Pons (tissue), 1 donor: Measurements from ENCODE around the gene EOLA2.
"Not testable (repeated sequence)": the region's sequence is repeated elsewhere in the genome, so short reads cannot be mapped to it uniquely, and the experiment has no call there.

Experiments used
- DNase-seq: peaks from one replicate; pipeline ENCODE4 v3.0.0-alpha.2; 2016; ENCODE audit warnings: low spot score

The EOLA2 gene

DNA sequence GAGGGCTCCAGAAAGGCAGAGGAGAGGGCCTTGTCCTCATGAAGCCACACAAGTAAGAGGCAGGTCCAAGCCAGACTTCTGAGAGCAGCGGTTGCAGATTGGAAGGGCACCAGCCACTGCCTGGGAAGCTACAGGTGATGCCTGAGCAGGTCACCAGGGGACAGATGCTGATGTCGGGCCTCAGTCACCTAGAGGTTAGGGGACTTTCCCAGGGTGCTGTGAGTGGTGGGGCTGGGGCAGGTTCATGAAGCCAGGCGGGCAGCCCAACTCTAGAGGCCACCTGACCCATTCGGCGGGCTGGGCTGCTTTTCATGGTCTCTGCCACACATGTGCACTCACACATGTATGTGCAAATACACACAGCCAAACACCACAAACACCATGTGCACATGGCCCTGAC lies 5.3 kb downstream of the EOLA2 start:
- DNase-seq, result not testable (repeated sequence)

DNA sequence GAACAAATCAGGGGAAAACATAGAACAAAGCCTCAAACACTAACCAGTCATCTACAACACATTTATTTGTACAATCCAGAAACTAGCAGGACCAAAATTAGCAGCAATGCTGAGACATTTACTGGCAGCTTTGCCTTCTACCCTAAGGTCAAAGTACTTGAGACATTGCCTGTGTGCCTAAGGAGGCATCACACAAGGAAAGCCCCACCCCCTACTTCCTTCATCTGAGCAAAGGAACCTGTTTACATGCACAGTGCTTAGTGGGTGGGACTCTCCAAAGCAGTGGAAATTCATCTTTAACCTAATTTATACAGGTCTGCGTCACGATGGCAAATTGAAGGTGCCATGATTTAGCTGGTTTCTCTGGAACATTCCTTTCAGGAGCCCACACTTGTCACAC lies 6.1 kb downstream of the EOLA2 start:
- not testable (repeated sequence) for DNase-seq

- DNase-seq, result not testable (repeated sequence)
Observed at GRCh38 chrX:149931355-149931754, 6.9 kb downstream of the EOLA2 start.

GRCh38 chrX:149929400-149929799 lies 8.9 kb downstream of the EOLA2 start, which contains the start of gene HSFX4:
Gene HSFX4, plus strand, starts transcription at chrX:149929573. Its CDS starts 72 bp downstream, at chrX:149929645.
- not testable (repeated sequence) for DNase-seq

GRCh38 chrX:149928635-149929034 lies 9.7 kb downstream of the EOLA2 start:
- not testable (repeated sequence) for DNase-seq

- not testable (repeated sequence) for DNase-seq
Observed at GRCh38 chrX:149927964-149928258, 10.4 kb downstream of the EOLA2 start.

DNA sequence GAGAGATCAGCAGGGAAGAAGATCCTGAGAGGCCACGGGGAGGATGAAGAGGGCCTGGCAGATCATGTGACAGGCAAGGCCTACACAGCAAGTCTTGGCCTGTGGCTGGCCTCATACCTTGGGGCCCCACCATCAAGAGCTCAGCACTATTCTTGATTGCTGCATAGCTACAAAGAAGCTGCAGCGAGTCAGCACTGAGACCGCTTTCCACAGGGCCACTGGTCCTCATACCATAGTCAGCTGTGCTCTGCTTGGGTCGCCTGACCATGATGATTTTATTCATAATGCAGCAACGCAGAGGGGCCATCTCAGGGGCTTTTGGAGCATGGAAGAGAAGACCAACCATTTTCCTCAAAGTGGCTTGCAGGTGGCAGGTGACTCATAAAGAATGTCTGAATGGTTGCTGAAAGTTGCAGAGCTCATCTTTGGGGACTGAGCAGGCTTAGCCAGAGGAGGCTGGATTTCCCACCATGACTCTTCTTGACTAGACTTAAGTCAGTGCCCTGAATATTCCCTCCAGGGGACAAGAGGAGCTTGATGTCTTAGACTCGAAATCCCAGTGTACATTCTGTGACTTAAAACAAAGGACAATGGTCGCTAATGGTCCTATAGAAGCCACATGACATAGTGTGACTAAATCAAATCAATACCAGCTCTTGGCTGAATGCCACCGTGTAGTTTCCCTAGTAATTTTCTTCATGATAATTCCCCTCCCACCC lies 10.9 kb downstream of the EOLA2 start:
- not testable (repeated sequence) for DNase-seq

DNA sequence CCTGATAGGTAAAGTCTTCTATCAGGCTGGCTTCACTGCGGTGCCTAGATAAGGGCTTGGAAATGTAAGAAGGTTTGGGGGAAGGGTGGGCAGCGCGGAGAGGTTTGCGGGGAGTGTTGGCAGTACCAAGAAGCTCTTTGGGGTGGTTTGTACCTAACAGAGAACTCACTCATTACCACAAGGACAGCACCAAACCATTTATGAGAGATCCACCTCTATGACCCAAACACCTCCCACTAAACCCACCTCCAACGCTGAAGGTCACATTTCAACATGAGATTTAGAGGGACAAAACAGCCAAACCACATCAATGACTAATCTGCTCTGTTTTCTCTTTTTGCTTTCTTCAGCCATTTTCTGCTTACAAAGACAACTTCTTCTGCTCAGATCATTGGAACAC lies 13.9 kb downstream of the EOLA2 start:
- not testable (repeated sequence) for DNase-seq

DNA sequence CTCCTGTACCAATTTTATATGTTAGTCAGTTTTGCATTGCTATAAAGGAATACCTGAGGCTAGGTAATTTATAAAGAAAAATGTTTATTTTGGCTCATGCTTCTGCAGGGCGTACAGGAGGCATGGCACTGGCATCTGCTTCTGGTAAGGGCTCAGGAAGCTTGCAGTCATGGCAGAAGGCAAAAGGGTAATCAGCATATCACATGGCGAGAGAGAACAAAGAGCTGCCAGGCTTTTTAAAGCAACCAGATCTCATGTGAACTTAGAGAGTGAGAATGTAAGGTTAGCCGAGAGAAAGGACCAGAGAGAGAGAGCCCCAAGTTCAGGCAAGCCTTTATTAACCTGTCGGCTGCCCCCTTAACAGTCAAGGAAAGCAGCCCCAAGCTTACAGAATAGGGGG lies 14.5 kb downstream of the EOLA2 start:
- not testable (repeated sequence) for DNase-seq

- no peak for DNase-seq
Observed at GRCh38 chrX:149916745-149917392, 21.4 kb downstream of the EOLA2 start.

DNA sequence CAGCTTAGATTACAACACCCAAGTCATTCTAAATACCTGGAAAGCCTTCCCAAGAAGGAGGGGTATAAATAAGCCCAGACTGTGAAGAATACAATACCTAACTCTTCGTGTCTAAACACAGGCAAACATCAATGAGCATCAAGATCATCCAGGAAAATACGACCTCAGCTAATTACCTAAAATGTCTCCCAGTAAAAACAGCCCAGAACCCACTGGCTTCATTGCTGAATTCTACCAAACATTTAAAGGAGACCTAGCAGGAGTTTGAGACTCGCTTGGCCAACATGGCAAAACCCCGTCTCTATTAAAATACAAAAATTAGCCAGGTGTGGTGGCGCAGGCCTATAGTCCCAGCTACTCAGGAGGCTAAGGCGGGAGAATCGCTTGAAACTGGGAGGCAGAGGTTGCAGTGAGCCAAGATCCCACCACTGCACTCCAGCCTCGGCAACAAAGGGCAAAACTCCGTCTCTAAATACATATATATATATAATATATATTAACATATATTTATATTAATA lies 28.1 kb downstream of the EOLA2 start:
- DNase-seq, result no peak

- DNase-seq, result no peak
Observed at GRCh38 chrX:149909324-149910177, 28.7 kb downstream of the EOLA2 start.

GRCh38 chrX:149908727-149909126 lies 29.6 kb downstream of the EOLA2 start:
- no peak for DNase-seq

- DNase-seq, result no peak
Observed at GRCh38 chrX:149908308-149908707, 30.0 kb downstream of the EOLA2 start.

GRCh38 chrX:149903889-149904748 lies 34.2 kb downstream of the EOLA2 start:
- DNase-seq, result no peak

DNA sequence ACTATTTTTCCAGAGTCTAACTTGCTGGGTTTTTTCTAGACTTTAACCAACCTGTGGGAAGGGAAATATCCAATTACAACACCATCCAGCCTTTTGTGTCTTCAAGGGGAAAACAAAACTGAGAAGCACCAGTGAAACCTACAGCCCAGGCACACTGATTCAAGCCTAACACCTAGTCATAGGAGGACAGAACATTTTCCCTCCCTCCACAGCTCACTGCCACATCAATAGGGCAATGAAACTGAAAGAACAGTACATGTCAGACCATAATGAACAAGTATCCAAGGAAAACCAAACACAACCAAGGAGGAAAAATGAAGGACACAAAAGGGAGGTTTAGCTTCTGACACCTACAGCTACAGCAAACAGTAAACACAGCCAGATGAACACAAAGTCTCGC lies 39.7 kb downstream of the EOLA2 start:
- no peak for DNase-seq

DNA sequence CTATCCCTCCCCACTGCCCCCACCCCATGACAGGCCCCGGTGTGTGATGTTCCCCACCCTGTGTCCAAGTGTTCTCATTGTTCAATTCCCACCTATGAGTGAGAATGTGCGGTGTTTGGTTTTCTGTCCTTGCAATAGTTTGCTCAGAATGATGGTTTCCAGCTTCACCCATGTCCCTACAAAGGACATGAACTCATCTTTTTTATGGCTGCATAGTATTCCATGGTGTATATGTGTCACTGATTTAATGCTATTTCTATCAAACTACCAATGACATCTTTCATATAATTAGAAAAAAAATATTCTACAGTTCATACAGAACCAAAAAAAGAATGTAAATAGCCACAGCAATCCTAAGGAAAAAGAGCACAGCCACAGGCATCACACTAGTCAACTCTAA lies 47.5 kb downstream of the EOLA2 start:
- DNase-seq, result not testable (repeated sequence)
